HG02623 (cell line): Measurements from ENCODE around the gene SH2D7.
A peak's percentile ranks its signal among the peaks of the same experiment; 100 is the strongest.

ENCODE experiments used
- ATAC-seq: cut with Tn5 transposase; IDR thresholded peaks from one replicate; pipeline ENCODE4 v1.9.1; 2021; ENCODE audit warnings: moderate library complexity; ENCODE audit not compliant: unreplicated experiment

Gene SH2D7

GRCh38 chr15:78092261-78093041 lies at the start of gene SH2D7:
Gene SH2D7 (plus strand): TSS chr15:78092561. CDS start chr15:78092585, 24 bp downstream.
- no peak for ATAC-seq

- no peak for ATAC-seq
Measured at GRCh38 chr15:78044407-78045155, 47.8 kb upstream of the SH2D7 start.

- ATAC-seq = no peak
Measured at GRCh38 chr15:78045189-78045588, 47.2 kb upstream of the SH2D7 start.

GRCh38 chr15:78046796-78047341 lies 45.5 kb upstream of the SH2D7 start:
- no peak for ATAC-seq

- ATAC-seq = no peak
Measured at GRCh38 chr15:78047761-78048627, 44.4 kb upstream of the SH2D7 start.

- no peak for ATAC-seq
Measured at GRCh38 chr15:78048628-78048920, 43.8 kb upstream of the SH2D7 start.

GRCh38 chr15:78049691-78050440 lies 42.5 kb upstream of the SH2D7 start:
- peak; percentile 77 for ATAC-seq

GRCh38 chr15:78050441-78050809 lies 41.9 kb upstream of the SH2D7 start:
- ATAC-seq = peak; percentile 5

GRCh38 chr15:78050826-78051225 lies 41.5 kb upstream of the SH2D7 start:
- ATAC-seq = no peak

- no peak for ATAC-seq
Measured at GRCh38 chr15:78051596-78051995, 40.8 kb upstream of the SH2D7 start.

- no peak for ATAC-seq
Measured at GRCh38 chr15:78052001-78052401, 40.4 kb upstream of the SH2D7 start.

GRCh38 chr15:78052545-78052944 lies 39.8 kb upstream of the SH2D7 start:
- ATAC-seq = no peak

- ATAC-seq = no peak
Measured at GRCh38 chr15:78054518-78054917, 37.8 kb upstream of the SH2D7 start.

GRCh38 chr15:78054966-78055365 lies 37.4 kb upstream of the SH2D7 start:
- ATAC-seq = no peak

- no peak for ATAC-seq
Measured at GRCh38 chr15:78055919-78056713, 36.2 kb upstream of the SH2D7 start.

- ATAC-seq = no peak
Measured at GRCh38 chr15:78056714-78057269, 35.6 kb upstream of the SH2D7 start.

GRCh38 chr15:78057803-78058202 lies 34.6 kb upstream of the SH2D7 start:
- ATAC-seq = no peak

- ATAC-seq = no peak
Measured at GRCh38 chr15:78058401-78058935, 33.9 kb upstream of the SH2D7 start.
